GM21619 (cell line): Measurements from ENCODE around the gene APP.
"Not testable (repeated sequence)": the region's sequence is repeated elsewhere in the genome, so short reads cannot be mapped to it uniquely, and the experiment has no call there.

Experiments used
- ATAC-seq: cut with Tn5 transposase; IDR thresholded peaks from one replicate; pipeline ENCODE4 v1.9.1; 2021; ENCODE audit not compliant: unreplicated experiment

The APP gene

GRCh38 chr21:25953196-25953595, 217.4 kb downstream of the APP start:
- ATAC-seq: no peak

- no peak for ATAC-seq
Observed at GRCh38 chr21:25952306-25952705, 218.3 kb downstream of the APP start.

- ATAC-seq: no peak
Observed at GRCh38 chr21:25949701-25950100, 220.9 kb downstream of the APP start.

GRCh38 chr21:25944672-25945213, 225.8 kb downstream of the APP start:
- no peak for ATAC-seq

- no peak for ATAC-seq
Observed at GRCh38 chr21:25944082-25944481, 226.5 kb downstream of the APP start.

GRCh38 chr21:25942135-25942534, 228.4 kb downstream of the APP start:
- ATAC-seq: no peak

- ATAC-seq: no peak
Observed at GRCh38 chr21:25939396-25939761, 231.2 kb downstream of the APP start.

GRCh38 chr21:25938658-25939395, 231.7 kb downstream of the APP start:
- ATAC-seq: no peak

- ATAC-seq: no peak
Observed at GRCh38 chr21:25936776-25937175, 233.8 kb downstream of the APP start.

- no peak for ATAC-seq
Observed at GRCh38 chr21:25934771-25935224, 235.8 kb downstream of the APP start.

GRCh38 chr21:25934130-25934529, 236.4 kb downstream of the APP start:
- ATAC-seq: no peak

- ATAC-seq: no peak
Observed at GRCh38 chr21:25931765-25932164, 238.8 kb downstream of the APP start.

- ATAC-seq: no peak
Observed at GRCh38 chr21:25929856-25930520, 240.6 kb downstream of the APP start.

GRCh38 chr21:25927195-25927880, 243.2 kb downstream of the APP start:
- ATAC-seq: no peak

GRCh38 chr21:25925936-25926335, 244.6 kb downstream of the APP start:
- ATAC-seq: no peak

- no peak for ATAC-seq
Observed at GRCh38 chr21:25925064-25925800, 245.3 kb downstream of the APP start.

GRCh38 chr21:25918152-25918551, 252.4 kb downstream of the APP start:
- ATAC-seq: not testable (repeated sequence)

GRCh38 chr21:25916226-25916625, 254.3 kb downstream of the APP start:
- no peak for ATAC-seq

GRCh38 chr21:25913479-25913878, 257.1 kb downstream of the APP start:
- ATAC-seq: no peak

GRCh38 chr21:25912402-25912746, 258.2 kb downstream of the APP start:
- ATAC-seq: no peak

- ATAC-seq: no peak
Observed at GRCh38 chr21:25911730-25912401, 258.7 kb downstream of the APP start.
